Measurements from ENCODE around the gene FAM9B.

DNA sequence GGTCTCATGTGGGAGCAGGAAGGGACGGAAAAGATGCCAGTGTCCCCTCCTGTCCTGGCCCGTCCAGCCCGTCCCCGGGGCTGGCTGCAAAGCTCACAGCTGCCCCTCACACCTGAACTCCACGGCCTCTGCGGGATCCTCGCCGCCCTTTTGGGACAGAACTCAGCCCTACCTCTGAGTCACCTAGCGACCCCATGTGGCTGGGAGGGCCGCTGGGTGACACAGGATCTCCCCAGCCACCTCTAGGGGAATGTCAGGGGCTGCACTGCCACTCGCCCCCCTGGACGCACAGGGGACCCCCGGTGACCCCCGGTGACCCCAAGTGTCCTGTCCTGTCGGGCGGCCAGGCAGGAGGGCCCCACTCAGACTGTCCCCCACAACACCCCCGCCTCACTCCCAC lies 748 bp downstream of the FAM9B start:
- TF ChIP-seq, protein P1, sequence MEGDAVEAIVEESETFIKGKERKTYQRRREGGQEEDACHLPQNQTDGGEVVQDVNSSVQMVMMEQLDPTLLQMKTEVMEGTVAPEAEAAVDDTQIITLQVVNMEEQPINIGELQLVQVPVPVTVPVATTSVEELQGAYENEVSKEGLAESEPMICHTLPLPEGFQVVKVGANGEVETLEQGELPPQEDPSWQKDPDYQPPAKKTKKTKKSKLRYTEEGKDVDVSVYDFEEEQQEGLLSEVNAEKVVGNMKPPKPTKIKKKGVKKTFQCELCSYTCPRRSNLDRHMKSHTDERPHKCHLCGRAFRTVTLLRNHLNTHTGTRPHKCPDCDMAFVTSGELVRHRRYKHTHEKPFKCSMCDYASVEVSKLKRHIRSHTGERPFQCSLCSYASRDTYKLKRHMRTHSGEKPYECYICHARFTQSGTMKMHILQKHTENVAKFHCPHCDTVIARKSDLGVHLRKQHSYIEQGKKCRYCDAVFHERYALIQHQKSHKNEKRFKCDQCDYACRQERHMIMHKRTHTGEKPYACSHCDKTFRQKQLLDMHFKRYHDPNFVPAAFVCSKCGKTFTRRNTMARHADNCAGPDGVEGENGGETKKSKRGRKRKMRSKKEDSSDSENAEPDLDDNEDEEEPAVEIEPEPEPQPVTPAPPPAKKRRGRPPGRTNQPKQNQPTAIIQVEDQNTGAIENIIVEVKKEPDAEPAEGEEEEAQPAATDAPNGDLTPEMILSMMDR (conservative IDR thresholded peaks at IDR 0.05) = no peak
- no peak for TF ChIP-seq ZFX (IDR thresholded peaks at IDR 0.05)

Measured in C4-2B (cell line).